Ramos (cell line): ENCODE results near the gene HORMAD2.

Source experiments
- in situ Hi-C: fragments of 300-500 bp; cut with MboI; formaldehyde crosslinking; loops from one replicate; pipeline ENCODE4 v1.14.3; 2022; ENCODE audit warnings: low sequenced_read_pairs; ENCODE audit not compliant: unreplicated experiment

Gene HORMAD2

GRCh38 chr22:30220338-30221012, 140.2 kb downstream of the HORMAD2 start:
- in situ Hi-C loops: no loop called here

- in situ Hi-C loops: no loop called here
Observed at GRCh38 chr22:30221121-30221992, 141.1 kb downstream of the HORMAD2 start.

GRCh38 chr22:30222321-30222720, 142.1 kb downstream of the HORMAD2 start:
- in situ Hi-C loops: no loop called here

- in situ Hi-C loops: no loop called here
Observed at GRCh38 chr22:30223303-30223702, 143.0 kb downstream of the HORMAD2 start.

- in situ Hi-C loops: no loop called here
Observed at GRCh38 chr22:30224161-30224857, 144.0 kb downstream of the HORMAD2 start.

GRCh38 chr22:30225220-30225927, 145.1 kb downstream of the HORMAD2 start:
- in situ Hi-C loops: no loop called here

- in situ Hi-C loops: no loop called here
Observed at GRCh38 chr22:30226192-30226832, 146.0 kb downstream of the HORMAD2 start.
